ENCODE data around the gene MSANTD2.

GRCh38 chr11:124717786-124718651 lies 82.2 kb downstream of the MSANTD2 start:
- TF ChIP-seq POLR2A (IDR thresholded peaks at IDR 0.05; ENCODE audit: low read depth, low read length), result no peak
- no peak for TF ChIP-seq MAZ (IDR thresholded peaks at IDR 0.05; ENCODE audit: borderline replicate concordance, low read depth, low read length)
- no peak for TF ChIP-seq CTCF (conservative IDR thresholded peaks at IDR 0.05; ENCODE audit: low read depth, low read length)
- TF ChIP-seq BHLHE40 (IDR thresholded peaks at IDR 0.05; ENCODE audit: low read depth, low read length), result no peak
- TF ChIP-seq MXI1 (IDR thresholded peaks at IDR 0.05; ENCODE audit: borderline replicate concordance, low read depth, low read length), result no peak
- no peak for TF ChIP-seq RAD21 (IDR thresholded peaks at IDR 0.05; ENCODE audit: low read length)
